ENCODE data around the gene SEMA3D.

SEMA3D gene

GRCh38 chr7:85031475-85031874 lies 155.4 kb downstream of the SEMA3D start:
- no peak for DNase-seq (ENCODE audit: low read depth)

GRCh38 chr7:85030893-85031292 lies 156.0 kb downstream of the SEMA3D start:
- DNase-seq (ENCODE audit: low read depth), result no peak

- no peak for DNase-seq (ENCODE audit: low read depth)
These were observed 161.5 kb downstream of the SEMA3D start for GRCh38 chr7:85025312-85025756.

- no peak for DNase-seq (ENCODE audit: low read depth)
These were observed 162.9 kb downstream of the SEMA3D start for GRCh38 chr7:85023916-85024315.

- DNase-seq (ENCODE audit: low read depth), result no peak
These were observed 163.7 kb downstream of the SEMA3D start for GRCh38 chr7:85023066-85023712.

GRCh38 chr7:85022064-85022697 lies 164.7 kb downstream of the SEMA3D start:
- DNase-seq (ENCODE audit: low read depth), result no peak

GRCh38 chr7:85021101-85021704 lies 165.7 kb downstream of the SEMA3D start:
- no peak for DNase-seq (ENCODE audit: low read depth)

GRCh38 chr7:85019778-85020177 lies 167.1 kb downstream of the SEMA3D start:
- DNase-seq (ENCODE audit: low read depth), result no peak

- DNase-seq (ENCODE audit: low read depth), result no peak
These were observed 167.7 kb downstream of the SEMA3D start for GRCh38 chr7:85019176-85019575.

GRCh38 chr7:85018498-85018897 lies 168.4 kb downstream of the SEMA3D start:
- DNase-seq (ENCODE audit: low read depth), result no peak

- DNase-seq (ENCODE audit: low read depth), result no peak
These were observed 170.6 kb downstream of the SEMA3D start for GRCh38 chr7:85016286-85016685.

- no peak for DNase-seq (ENCODE audit: low read depth)
These were observed 171.8 kb downstream of the SEMA3D start for GRCh38 chr7:85014936-85015660.

GRCh38 chr7:85011127-85011526 lies 175.7 kb downstream of the SEMA3D start:
- DNase-seq (ENCODE audit: low read depth), result no peak

GRCh38 chr7:85010306-85010705 lies 176.6 kb downstream of the SEMA3D start:
- DNase-seq (ENCODE audit: low read depth), result no peak

GRCh38 chr7:85006754-85007153 lies 180.1 kb downstream of the SEMA3D start:
- no peak for DNase-seq (ENCODE audit: low read depth)

GRCh38 chr7:85004402-85004801 lies 182.5 kb downstream of the SEMA3D start:
- no peak for DNase-seq (ENCODE audit: low read depth)

- DNase-seq (ENCODE audit: low read depth), result no peak
These were observed 185.1 kb downstream of the SEMA3D start for GRCh38 chr7:85001495-85002345.

- DNase-seq (ENCODE audit: low read depth), result no peak
These were observed 186.0 kb downstream of the SEMA3D start for GRCh38 chr7:85000735-85001350.

GRCh38 chr7:84999450-84999849 lies 187.4 kb downstream of the SEMA3D start:
- DNase-seq (ENCODE audit: low read depth), result no peak

- no peak for DNase-seq (ENCODE audit: low read depth)
These were observed 188.2 kb downstream of the SEMA3D start for GRCh38 chr7:84998665-84999064.

- no peak for DNase-seq (ENCODE audit: low read depth)
These were observed 189.2 kb downstream of the SEMA3D start for GRCh38 chr7:84997626-84998025.

Data from stimulated activated CD8-positive, alpha-beta memory T cell treated with anti-CD3 and anti-CD28 coated beads, Interleukin-4, amount 100 ng/mL, for 24 hours (primary cell).